NCI-H526 (cell line): ENCODE measurements around the gene PARVB.
"Not testable (repeated sequence)": the region's sequence is repeated elsewhere in the genome, so short reads cannot be mapped to it uniquely, and the experiment has no call there.

Source experiments
- DNase-seq, 2 experiments: peaks; one replicate each; lab custom pipeline; 2025; lab: John Stamatoyannopoulos, UW

The PARVB gene

DNA sequence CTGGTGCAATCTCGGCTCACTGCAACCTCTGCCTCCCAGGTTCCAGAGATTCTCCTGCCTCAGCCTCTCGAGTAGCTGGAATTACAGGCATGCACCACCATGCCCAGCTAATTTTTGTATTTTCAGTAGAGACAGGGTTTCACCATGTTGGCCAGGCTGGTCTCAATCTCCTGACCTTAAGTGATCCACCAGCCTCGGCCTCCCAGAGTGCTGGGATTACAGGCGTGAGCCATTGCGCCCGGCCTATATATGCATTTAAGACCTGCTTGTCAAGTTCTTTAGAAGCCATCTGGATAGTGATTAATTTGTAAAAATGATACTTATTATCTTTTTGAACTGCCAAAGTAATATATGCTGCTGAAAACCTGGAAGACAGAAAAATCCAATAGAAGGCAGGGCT lies 86.6 kb downstream of the PARVB start:
- DNase-seq, result not testable (repeated sequence)

DNA sequence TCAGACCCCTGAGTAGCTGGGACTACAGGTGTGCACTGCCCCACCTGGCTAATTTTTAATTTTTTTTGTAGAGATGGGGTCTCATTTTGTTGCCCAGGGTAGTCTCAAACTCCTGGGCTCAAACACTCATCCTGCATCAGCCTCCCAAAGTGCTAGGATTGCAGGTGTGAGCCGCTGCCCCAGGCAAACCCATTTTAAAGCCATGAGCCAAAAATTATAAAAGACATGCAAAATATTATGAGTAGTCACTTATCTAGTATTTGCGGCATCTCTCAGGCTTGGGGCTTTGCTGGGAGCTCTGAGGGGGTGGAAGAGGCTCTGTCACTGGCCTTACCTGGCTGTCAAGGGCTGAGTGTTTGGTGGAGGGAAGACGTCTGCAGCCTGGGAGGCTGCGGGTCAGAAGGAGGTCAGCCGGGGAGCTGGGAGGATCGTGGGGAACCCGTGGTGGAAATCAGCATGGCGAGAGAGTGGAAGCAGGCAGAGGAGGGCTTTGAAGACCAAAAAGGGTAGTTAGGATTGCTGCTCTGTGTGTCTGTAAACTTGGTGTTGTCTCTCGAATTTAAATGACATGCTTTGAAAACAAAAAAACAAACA lies 87.6 kb downstream of the PARVB start:
- no peak for DNase-seq

DNA sequence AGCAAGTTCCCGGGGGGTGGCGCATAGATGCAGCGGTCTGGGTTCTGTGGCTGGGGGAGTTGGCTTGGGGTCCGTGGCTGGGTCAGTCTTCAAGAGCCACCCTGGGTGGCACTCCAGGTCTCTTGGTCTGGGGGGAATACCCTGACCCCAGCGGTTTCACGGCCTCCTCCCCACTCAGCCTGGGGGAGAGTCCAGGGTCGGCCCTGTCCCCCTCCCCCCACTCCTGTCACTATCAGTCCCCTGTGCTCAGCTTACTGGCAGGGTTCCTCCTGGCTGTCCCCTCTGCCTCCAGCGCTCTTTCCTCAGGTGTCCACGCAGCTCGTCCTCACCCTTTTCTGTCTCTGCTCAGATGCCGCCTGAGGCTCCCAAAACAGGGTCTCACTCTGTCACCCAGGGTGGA lies 88.1 kb downstream of the PARVB start:
- DNase-seq, result no peak

DNA sequence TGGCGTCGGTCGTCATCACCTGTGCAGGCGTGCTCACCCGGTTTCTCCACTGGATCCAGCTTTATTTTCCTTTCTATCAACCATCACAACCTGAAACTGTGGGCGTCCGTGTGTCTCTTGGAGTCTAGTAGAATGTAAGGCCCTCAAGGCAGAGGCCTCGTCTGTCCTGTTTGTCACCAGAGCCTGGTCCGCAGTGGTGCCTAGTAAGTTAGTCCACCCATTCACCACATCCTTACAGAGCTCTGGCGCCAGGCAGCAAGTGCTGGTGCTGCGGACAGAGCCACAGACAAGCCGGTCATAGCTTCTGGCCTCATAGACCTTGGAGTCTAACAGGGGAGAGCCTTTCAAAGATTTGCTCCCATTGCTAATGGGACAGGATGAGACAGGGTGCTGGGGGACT lies 92.2 kb downstream of the PARVB start:
- DNase-seq, result no peak

DNA sequence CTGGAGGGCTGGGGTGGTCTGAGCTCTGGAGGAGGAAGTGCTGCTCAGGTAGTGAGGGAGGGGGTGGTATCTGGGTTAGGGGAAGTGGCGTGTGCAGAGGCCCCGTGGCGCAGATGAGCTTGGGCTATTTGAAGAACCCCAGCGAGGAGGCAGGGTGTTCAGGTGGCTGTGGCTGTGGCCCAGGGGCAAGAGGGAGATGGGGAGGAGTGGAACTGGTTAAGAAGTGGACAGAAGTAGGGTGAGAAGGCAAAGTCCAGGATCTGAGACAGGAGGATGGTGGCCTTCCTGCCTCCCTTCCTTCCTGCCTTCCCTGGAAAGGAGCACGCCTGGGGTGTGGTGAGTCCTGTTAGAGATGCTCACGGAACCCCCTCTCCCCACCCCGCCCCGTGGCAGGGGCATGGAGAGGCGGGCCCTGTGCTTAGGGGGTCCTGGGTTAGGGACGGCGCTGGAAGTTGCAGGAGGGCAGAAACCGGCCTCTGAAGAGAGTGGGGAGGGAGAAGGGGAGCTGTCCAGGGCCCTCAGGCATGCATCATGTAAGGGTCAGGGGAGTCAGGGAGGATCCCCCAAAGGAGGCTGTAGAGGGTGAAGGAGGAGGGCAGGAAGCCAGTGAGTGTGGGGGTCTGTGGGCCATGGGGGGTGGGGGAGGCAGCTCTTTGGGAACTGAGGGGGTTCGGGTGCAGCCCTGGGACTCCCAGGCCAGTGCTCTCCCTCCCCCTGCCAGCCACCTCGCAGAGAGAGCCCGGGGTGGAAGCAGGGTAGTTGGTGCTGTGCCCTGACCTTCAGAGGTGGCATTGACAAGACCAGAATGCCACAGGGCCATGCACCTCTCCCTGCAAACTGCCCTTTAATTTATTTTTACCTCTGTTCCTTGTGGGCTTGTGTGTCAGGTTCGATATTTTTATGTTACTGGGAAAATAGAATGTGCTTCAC lies 92.9 kb downstream of the PARVB start:
- no peak for DNase-seq

DNA sequence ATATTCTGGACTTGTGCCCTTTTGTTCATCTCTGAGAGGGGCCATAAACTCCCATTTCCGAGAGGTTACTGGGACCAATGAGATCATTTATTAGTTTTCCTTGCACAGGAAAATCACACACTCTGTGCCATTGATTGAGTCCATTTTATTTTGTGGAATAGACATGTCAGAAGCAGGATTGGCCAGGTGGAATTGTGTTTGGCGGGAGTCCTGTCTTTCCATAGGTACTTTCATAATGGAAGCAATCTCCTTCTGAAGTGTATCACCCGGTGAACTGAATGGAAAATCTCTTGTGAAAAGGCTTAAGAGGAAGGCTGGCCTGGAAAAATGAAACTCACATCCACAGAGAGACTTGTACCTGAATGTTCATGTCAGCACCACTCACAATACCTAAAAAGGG lies 93.6 kb downstream of the PARVB start:
- DNase-seq, result no peak

DNA sequence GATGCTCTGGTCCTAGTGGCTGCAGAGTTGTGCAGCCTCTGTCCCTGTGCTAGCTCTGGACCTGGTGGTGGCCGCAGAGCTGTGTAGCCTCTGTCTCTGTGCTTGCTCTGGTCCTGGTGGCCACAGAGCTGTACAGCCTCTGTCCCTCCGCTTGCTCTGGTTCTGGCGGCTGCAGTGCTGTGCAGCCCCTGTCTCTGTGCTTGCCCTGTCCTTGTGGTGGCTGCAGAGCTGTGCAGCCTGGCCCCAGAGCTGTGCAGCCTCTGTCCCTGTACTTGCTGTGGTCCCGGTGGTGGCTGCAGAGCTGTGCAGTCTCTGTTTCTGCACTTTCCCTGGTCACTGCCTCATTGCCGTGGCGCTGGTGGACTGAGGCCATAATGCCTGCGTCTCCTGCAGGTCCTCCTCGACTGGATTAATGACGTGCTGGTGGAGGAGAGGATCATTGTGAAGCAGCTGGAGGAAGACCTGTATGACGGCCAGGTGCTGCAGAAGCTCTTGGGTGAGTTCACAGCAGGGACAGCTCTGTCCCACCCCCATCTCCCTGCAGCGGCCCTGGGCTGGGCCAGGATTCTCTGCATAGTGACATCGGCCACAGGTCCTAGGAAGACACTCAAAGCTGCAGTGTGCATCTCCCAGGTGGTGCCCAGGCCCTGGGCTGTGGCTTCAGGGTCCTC lies 94.7 kb downstream of the PARVB start:
- DNase-seq, result no peak

DNA sequence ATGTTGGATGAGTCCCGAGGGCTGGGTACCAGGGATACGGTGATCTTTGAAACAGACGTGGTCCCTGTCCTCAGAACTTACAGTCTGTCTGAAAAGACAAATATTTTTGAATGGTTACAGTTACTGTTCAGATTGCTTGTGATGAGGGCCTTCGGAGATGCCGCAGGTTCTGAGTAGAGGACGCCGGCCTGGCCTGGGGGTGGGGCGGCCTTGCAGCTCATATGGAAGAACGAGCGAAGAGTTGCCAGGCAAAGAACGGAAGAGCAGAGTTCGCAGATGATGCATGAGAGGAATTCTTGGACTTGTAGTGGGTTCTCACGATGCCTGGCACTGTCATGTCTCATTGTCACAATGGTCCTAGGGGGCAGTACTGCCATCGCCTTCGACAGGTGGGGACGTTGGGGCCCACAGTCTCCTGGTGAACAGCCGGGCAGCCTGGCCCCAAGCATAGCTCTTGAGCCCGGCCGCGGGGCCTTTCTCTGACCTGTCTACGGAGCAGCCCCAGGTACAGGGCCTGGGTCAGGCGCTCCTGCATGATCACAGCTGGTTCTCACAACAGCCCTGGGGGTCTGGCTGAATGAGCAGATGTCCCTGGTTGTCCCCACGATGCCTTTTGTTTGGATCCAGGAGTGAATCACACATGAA lies 95.7 kb downstream of the PARVB start:
- no peak for DNase-seq

DNA sequence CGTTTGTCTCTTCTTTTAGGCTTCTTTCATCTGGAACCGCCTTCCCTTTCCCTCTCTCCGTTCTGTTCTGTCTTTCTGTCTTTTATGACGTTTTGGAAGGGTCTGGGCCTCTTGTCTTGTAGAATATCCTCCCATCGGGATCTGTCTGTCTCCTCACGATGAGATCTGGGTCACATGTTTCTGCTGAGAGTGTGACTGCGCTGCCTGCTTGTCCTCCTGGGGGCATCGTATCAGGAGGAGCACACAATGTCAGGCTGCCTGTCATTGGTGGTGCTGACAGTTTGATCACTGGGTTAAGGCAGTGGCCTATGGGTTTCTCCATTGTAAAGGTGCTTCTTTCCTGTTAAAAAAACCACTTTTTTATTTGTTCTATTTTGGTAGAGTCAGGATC lies 96.2 kb downstream of the PARVB start:
- DNase-seq, result no peak

DNA sequence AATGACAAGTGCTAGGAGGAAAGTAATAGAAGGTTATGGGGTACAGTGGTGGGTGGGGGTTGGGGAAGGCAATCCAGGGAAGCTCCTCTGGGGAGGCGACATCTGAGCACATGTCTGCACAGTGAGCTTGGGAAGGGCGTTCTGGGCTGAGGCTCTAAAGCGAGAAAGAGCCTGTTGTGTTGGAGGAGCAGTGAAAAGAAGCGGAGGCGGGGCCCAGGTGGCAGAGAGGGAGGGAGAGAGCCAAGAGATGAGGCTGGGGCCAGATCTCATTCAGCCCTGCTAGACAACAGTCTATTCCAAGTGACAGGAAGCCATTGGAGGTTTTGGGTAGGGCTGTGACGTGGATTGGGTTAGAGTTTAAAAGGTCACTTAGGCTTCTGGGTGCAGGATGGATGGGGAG lies 101.3 kb downstream of the PARVB start:
- no peak for DNase-seq

DNA sequence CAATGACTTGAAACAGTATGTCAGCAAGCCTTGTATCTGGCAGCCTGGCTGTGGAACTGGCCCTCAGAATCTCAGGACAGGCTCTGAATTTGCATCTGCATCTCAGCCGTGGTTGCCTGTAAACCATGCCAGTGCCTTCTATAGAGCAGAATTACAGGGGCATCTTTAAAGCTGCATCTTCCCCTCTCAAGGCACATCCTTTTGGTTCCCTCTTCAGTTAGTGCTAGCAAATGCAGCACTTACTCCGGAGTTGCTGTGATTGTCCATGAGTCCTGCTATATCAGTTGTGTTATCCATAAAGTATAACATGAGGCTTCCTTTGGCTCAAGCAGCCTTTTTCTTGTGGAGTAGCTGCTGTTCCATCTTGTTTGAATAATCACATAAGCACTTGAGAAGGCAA lies 102.7 kb downstream of the PARVB start:
- DNase-seq, result no peak

DNA sequence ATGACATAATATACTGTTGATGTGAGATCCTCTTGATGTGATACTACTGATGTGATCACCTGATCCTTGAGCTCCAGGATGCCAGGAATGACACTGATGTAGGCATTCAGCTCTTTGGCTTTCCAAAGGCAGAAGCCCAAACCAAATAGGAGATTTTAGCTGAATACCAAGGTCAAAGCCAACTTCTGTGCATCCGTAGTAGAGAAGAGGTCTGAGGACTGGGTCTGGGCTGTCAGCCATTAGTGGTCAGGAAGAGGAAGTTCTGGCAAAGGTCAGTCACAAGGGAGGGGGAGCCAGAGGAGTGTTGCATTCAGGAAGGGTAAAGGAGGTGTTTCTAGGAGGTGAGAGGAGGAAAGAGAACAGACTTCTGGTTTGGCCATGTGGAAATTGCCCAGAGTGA lies 103.3 kb downstream of the PARVB start:
- no peak for DNase-seq

DNA sequence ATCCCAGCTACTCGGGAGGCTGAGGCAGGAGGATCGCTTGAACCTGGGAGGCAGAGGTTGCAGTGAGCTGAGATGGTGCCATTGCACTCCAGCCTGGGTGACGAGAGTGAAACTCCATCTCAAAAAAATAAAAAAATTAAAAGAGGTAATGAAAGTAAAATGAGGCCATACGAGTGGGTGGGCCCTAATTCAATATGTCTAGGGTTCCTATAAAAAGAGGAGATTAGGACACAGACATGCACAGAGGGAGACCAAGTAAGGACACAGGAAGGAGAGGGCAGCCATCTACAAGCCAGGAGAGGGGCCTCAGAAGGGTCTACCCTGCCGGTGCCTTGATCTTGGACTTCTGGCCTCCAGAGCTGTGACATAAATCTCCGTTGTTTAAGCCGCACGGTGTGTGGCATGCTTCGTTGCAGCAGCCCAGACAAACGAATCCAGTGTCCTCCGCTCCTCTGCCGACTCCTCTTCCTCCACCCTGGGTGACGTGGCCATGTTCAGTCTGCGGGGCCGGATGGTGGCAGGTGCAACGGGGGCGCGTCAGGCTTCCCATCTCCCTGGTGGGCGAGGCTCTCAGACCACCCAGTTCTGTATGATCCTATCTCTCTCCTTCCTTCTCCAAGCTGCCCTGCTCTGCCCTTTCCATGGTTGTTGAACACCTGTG lies 105.0 kb downstream of the PARVB start:
- DNase-seq, result no peak

DNA sequence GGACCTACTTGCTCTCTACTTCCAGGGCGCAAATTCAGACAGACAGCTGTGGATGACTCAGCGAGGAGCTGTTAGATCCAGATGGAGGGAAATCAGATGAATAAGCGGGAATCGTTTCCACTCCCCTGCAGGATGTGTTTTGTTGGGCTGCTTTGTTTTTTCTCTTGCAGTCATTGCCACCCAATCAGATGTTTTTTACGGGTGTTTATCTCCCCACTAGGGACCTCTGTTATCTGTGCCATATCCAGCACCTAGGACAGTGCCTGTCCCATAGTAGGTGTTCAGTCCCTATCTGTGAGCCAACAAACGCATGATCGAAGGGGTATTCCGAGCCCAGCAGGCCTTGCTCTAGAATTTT lies 105.5 kb downstream of the PARVB start:
- no peak for DNase-seq

DNA sequence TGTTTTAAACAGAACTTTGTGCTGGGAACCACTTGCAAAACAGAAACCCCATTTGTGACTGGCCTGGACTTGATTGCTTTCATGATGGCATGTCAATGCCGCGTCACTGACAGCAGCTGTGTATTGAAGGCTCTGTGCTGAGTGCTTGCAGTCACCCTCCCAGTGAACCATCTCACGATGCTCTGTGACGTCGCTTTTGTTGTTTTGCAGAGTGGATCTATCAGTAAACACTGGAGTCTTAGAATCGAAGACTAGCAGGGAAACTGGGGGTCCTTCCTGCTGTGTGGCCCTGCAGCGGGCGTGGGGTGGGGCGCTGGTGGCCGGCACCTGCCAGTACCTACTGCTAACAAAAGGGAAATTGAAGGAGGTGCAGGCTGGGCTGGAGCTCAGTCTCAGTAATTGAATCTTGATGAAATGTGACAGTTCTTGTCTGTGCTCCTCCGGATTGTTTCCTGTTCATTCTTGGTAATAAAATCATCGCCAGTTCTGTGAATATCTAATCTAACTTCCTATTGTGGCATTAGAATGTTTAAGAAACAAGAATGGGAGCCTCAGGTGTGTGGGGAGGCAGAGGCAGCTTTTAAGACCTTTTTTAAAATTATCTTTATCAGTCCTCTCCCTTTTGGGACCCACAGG lies 106.1 kb downstream of the PARVB start:
- DNase-seq, result no peak

DNA sequence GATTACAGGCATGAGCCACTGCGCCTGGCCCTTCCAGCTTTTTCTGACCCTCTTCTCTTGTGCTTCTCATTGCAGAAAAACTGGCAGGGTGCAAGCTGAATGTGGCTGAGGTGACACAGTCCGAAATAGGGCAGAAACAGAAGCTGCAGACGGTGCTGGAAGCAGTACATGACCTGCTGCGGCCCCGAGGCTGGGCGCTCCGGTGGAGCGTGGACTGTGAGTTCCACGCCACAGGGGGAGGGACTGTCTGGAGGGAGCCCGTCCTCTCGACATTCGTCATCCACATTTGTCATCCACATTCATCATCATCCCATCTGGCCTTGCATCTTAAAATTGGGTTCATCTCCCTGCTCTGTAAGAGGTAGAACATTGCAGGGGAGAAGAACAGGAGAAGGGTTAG lies 107.3 kb downstream of the PARVB start:
- no peak for DNase-seq

DNA sequence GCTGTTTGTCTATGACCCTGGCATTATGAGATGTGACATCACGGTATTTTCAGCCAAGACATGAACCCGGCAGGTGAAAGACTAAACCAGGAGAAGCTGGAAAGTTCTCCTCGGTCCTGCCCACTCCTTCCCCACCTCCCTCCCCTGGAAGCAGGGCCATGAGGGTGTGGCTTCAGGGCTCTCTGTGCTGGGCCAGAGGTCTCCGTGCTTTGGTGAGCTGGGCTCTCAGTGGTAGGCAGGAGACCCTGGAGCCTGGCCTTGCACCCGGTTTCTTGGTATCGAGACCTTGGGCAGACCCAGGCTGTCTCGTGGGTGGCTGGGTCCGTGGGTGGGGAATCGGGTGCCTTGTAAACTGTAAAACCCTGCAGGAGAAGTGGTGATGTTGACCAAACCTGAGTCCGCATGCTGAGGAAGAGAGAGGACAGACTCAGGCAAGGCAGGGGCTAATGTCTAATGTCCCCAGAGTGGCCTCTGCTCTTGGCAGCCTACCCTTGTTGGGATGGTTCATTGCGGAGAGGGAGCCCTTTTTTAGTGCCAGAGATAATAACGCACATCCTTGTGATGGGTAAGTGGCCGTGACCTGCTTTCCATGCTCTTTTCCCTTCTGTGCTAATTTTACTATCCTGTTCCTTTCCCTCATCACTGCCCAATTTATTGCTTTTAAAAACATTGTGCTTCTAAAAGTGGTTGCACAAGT lies 108.0 kb downstream of the PARVB start:
- peak in 1 of 2 experiments; percentile 41 for DNase-seq

DNA sequence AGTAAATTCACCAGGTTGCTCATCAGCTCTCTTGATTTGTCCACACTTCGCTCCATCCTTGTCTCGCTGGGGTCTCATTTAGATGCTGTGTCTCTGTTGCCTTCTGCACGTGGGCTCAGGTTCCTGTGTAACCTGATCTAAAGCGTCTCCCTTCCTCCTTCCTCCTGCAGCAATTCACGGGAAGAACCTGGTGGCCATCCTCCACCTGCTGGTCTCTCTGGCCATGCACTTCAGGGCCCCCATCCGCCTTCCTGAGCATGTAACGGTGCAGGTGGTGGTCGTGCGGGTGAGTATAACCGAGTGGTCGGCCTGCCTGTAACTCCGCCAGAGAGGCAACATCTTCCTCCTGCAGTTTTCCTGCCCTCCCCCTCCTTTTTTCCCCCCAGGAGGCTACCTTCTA lies 108.6 kb downstream of the PARVB start:
- peak in 1 of 2 experiments; percentile 49 for DNase-seq

DNA sequence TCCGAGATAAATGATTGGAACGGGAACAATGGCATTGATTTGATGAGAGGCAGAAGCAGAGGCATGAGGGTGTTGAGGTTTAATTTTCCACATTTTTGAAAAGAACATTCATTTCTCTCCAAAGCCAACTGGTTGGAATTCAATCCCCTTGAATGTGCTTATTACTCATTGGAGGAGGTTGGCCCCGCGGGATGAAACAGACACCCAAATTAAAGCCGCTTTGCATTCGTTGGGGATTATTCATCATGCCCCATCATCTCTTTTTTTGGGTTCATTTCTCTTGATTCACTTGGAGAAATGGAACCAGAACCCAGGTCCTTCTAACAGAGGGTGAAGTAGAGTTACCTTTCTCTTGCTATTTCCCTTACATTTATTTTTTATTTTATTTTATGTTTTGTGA lies 109.1 kb downstream of the PARVB start:
- DNase-seq, result no peak

DNA sequence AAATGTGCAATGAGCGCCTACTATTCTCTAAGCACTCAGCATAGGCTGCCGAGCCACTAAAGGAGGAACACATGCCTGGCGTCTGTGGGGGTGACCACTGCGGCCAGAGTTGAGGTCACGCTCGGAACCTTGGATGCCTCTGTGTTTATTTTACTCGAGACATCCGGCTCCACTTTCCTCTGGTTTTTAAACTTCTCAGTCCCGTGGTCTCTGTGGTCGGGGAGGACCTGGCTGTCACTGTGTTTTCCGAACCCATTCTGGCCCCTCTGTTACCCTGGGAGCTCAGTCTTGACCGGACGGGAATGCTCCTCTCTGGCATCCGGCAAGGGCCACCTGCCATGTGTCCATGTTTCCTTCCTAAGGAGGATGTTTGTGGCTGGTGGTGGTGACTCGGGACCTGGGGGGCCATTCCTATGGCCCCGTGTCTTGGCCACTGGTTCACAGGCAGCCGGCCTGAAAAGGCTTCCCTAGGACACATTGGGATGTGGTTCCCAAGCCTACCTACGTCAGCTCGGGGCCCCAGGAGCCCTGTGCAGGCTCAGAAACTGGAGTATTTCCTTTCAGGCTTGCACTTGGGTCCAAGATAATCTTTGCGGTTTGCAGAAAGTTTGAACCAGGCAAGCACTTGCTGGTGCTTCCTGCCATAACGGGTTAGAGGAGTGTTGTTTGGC lies 109.9 kb downstream of the PARVB start:
- no peak for DNase-seq
